IPS-18a (cell line): ENCODE data around the gene LIN28B.
A peak's percentile ranks its signal among the peaks of the same experiment; 100 is the strongest.
"Not testable (repeated sequence)": the region's sequence is repeated elsewhere in the genome, so short reads cannot be mapped to it uniquely, and the experiment has no call there.

Source experiments
- H3K27ac ChIP-seq: one replicate; pipeline ENCODE4 v1.5.1; 2013; ENCODE audit warnings: low read length
- H3K27me3 ChIP-seq: one replicate; pipeline ENCODE4 v1.6.1; 2013; ENCODE audit warnings: mild to moderate bottlenecking, low read length; ENCODE audit not compliant: control insufficient read depth, insufficient read depth
- H3K36me3 ChIP-seq: one replicate; pipeline ENCODE4 v1.6.1; 2013; ENCODE audit warnings: low read depth, low read length; ENCODE audit not compliant: control insufficient read depth
- H3K4me1 ChIP-seq: one replicate; pipeline ENCODE4 v1.6.1; 2013; ENCODE audit warnings: low read depth, low read length; ENCODE audit not compliant: control insufficient read depth
- H3K4me3 ChIP-seq: one replicate; pipeline ENCODE4 v1.5.1; 2013; ENCODE audit warnings: low read length
- H3K9ac ChIP-seq: one replicate; pipeline ENCODE4 v1.6.1; 2013; ENCODE audit warnings: mild to moderate bottlenecking, low read length, moderate library complexity
- H3K9me3 ChIP-seq: one replicate; pipeline ENCODE4 v1.6.1; 2013; ENCODE audit warnings: low read depth, low read length; ENCODE audit not compliant: control insufficient read depth

LIN28B gene

DNA sequence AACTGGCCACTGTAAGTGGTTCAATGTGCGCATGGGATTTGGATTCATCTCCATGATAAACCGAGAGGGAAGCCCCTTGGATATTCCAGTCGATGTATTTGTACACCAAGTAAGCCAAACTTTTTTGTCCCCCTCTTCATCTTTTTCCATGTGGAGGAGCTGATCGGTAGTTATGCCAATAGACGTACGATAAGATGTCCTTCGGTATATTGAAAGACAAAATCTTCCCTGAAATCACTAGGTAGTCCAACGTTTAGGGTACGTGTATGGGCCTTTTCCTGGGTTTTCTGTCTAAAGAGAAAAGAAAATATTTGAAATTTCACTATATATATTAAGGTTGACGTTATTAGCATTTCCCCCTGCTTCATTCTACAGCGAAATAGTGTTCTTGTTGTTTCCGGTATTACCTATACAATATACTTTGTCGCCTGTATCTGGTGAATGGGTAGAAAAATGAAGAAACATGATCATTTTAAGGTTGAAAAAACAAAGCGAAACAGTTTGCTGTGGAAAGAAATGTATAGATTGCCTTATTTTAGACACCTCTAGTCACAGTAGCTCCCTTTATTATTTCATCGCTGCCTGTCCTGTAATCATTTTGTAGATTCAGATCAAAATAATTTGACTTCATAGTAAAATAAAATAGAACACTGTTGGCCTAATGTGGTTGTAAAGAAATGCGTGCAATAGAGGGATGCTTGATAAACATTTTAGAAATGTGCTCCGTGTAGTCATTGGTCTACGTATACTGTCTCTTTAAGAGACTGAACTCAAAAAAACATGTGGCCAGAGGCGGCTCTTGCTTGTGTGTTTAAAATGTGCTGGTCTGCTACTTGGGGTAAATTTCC is 1.5 kb downstream of the LIN28B start:
- H3K36me3 ChIP-seq, result peaks cover 10% of the 10 kb centered on the region
- no peaks in the 10 kb centered on the region for H3K27me3 ChIP-seq
- H3K4me1 ChIP-seq, result peaks cover 21% of the 10 kb centered on the region
- peak overlapping the region; percentile 99 for H3K9ac ChIP-seq
- H3K27ac ChIP-seq, result peak overlapping the region; percentile 98
- H3K4me3 ChIP-seq, result peak overlapping the region; percentile 96
- no peaks in the 10 kb centered on the region for H3K9me3 ChIP-seq

DNA sequence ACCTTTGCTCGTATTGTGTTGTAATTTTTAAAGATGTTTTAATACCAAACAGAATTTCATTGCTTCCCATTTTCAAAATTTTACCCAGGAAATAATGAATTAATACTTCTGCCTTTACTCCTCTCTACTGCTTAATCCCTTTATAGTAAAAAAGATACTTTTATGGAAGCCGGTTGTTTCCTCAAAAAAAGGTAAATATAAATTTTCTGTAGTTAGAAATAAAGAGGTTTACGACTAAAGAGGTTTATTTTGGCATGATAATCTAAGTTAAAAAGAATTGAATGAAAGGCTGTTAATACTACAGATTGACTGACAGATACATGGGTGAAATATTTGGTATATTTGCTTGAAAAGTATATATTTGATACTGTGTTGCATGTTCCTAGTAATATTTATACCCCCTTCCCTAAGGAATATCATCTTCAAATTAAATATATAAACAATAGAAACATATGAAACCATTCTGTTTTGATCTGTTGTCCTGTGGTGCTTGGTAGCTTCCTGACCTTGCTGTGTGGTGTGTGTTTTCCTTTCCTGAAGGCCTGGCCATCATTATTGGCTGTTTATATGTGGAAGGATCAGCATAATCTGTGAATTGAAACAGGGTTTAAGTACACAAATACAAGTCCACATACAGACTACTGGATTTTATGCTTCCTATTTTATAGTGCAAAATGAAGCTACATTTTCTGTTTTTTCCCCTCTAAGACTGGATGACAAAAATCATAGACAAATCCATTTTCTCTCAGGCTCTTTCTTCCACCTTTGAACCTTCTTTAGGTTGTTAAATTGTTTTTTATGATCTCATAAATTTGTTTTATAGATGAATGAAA is 2.3 kb downstream of the LIN28B start:
- peaks cover 10% of the 10 kb centered on the region for H3K36me3 ChIP-seq
- no peaks in the 10 kb centered on the region for H3K27me3 ChIP-seq
- H3K9me3 ChIP-seq, result no peaks in the 10 kb centered on the region
- peak overlapping the region; percentile 99 for H3K9ac ChIP-seq
- peaks cover 21% of the 10 kb centered on the region for H3K4me1 ChIP-seq
- peak overlapping the region; percentile 98 for H3K27ac ChIP-seq
- H3K4me3 ChIP-seq, result peak overlapping the region; percentile 96

DNA sequence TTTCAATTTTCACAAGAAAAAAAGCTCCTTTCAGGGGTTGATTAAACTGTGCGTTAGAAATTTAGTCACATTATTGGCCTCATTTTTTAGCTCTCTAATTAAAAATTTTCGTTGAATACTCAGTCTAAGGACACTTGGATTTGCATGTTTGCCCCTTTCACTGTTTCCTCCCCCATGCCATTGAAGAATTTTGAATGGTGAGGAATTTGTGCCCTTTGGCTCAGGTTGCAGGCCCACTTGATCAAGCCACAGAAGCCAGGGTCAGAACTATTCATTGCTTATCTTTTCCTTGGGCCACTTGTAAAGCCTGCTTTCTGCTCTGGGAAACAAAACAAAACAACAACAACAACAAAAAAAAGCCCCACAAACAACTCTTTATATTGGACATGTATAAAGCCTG is 12.2 kb downstream of the LIN28B start:
- H3K27ac ChIP-seq, result no peak overlapping the region

DNA sequence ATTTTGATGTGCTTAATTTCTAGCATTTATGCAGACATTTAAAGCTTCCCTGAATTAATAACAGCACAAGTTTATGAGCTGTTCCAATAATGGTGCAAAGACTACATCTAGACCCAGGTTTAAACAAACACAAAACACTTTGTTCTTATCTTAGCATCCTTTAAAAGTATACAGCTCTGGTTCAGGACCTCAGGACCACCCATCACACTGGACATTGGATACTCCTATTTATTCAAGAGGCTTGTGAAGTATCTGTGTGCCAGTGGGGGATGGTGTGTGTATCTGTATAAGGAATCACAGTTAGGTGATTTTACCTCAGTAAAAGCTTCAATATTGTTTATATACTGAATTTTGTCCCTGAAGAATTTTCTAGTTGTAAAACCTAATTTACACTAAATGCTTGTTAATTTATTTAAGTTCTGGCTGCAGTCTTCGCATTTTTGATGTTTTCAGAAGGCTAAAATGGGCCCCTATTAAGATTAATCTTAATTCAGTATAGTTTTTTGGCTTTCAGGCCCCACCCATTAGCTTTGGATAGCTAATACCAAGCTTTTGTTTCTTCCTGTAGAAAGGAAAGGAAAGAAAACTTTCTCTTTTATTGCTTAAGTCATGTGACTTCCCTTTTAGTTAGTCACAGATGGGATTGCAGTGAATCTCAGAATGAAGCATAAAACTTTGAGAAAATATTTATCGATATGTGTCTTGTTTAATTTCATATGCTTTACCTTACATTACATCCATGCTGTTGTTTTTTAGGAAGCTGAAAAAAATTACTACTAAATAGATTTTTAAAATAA is 13.1 kb downstream of the LIN28B start:
- H3K4me1 ChIP-seq, result peaks cover 43% of the 10 kb centered on the region
- H3K36me3 ChIP-seq, result peaks cover 4% of the 10 kb centered on the region
- H3K9ac ChIP-seq, result peak overlapping the region; percentile 17
- H3K4me3 ChIP-seq, result peak overlapping the region; percentile 50
- H3K27ac ChIP-seq, result peak overlapping the region; percentile 53
- no peaks in the 10 kb centered on the region for H3K27me3 ChIP-seq
- no peaks in the 10 kb centered on the region for H3K9me3 ChIP-seq

More for the DNA sequence above, 12.2 kb downstream of the LIN28B start:
- Histone ChIP-seq H3K4me3 (peak overlapping the region; percentile 50), H3K27me3 (no peaks in the 10 kb centered on the region), H3K4me1 (peaks cover 46% of the 10 kb centered on the region), H3K9me3 (no peaks in the 10 kb centered on the region), H3K9ac (no peak overlapping the region), H3K36me3 (peaks cover 4% of the 10 kb centered on the region)

DNA sequence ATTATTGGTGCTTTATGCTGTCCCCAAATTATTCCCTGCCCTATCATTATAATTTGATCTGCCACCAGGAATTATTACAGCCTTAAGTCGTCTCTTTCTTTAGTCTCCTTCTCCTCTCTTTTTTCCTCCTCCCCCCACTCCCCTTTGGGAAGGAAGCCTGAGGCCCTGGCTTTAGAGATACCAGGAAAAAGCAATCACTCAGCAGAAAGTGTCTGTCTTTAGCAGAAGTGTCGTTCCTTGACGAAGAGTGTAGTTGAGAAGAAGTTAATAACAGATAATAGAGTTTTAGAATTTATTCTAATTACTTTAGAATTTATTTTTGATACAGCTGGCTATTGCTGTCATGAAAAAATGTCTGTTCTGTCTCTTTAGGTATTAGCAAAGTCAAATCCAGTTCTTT is 16.5 kb downstream of the LIN28B start:
- H3K9me3 ChIP-seq, result no peaks in the 10 kb centered on the region
- no peaks in the 10 kb centered on the region for H3K27me3 ChIP-seq
- peaks cover 8% of the 10 kb centered on the region for H3K36me3 ChIP-seq
- no peak overlapping the region for H3K4me3 ChIP-seq
- H3K27ac ChIP-seq, result no peak overlapping the region
- peaks cover 42% of the 10 kb centered on the region for H3K4me1 ChIP-seq
- no peak overlapping the region for H3K9ac ChIP-seq

DNA sequence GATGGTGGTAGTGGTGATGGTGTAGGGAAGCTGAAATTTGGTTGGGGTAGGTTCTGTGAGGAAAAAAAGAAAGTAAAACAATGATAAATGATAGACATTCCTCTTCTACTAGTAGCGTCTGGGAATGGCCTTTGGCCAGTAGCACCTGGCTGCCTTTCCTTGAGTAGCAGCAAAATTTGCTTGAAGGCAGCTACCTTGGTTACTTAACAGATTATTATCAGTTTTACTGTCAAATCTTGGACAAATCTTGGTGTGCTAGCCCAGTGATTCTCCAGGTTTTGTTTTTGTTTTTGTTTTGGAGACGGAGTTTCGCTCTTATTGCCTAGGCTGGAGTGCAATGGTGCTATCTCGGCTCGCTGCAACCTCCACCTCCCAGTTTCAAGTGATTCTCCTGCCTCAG is 26.4 kb downstream of the LIN28B start:
- H3K27me3 ChIP-seq, result no peaks in the 10 kb centered on the region
- H3K4me3 ChIP-seq, result no peak overlapping the region
- no peak overlapping the region for H3K9ac ChIP-seq
- H3K27ac ChIP-seq, result no peak overlapping the region
- no peaks in the 10 kb centered on the region for H3K4me1 ChIP-seq
- peaks cover 27% of the 10 kb centered on the region for H3K36me3 ChIP-seq
- no peaks in the 10 kb centered on the region for H3K9me3 ChIP-seq

DNA sequence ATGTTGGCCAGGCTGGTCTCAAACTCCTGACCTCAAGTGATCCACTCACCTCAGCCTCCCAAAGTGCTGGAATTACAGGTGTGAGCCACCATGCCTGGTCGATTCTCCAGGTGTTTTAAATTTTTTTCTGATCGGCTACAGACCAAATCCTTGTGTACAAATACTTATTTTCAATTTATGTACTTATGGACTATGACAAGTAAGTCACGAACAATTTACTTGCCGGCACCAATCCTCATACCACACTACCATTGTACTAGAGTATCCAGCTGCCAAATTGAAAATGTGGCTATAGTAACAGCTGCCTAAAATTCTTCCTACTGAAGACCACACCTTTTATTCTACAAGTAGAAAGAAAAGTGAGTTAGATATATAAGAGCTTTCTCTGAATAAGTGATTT is 26.9 kb downstream of the LIN28B start:
- Histone ChIP-seq H3K9me3 (no peaks in the 10 kb centered on the region), H3K27me3 (no peaks in the 10 kb centered on the region), H3K36me3 (peaks cover 27% of the 10 kb centered on the region), H3K27ac (no peak overlapping the region), H3K9ac (no peak overlapping the region), H3K4me3 (no peak overlapping the region), H3K4me1 (no peaks in the 10 kb centered on the region)

DNA sequence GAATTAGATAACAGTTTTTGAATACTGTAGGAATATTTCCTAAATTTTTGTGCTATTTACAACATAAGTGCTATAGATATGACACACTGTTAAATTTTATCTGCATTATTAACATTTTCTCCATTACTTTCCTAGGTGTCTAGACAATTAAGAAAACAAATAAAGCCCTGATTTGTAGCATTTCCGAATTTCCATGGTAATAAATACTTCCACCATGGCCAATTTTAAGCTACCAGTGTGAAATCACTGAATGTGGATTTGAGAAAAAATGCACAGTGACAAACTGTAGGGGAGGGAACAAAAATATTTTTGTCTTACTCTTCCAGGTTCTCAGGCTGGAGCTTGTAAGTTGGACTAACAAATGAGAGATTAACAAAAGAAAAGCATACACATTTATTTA is 27.9 kb downstream of the LIN28B start:
- peaks cover 24% of the 10 kb centered on the region for H3K36me3 ChIP-seq
- H3K4me1 ChIP-seq, result no peaks in the 10 kb centered on the region
- no peaks in the 10 kb centered on the region for H3K9me3 ChIP-seq
- H3K4me3 ChIP-seq, result no peak overlapping the region
- no peak overlapping the region for H3K27ac ChIP-seq
- no peak overlapping the region for H3K9ac ChIP-seq
- H3K27me3 ChIP-seq, result no peaks in the 10 kb centered on the region

DNA sequence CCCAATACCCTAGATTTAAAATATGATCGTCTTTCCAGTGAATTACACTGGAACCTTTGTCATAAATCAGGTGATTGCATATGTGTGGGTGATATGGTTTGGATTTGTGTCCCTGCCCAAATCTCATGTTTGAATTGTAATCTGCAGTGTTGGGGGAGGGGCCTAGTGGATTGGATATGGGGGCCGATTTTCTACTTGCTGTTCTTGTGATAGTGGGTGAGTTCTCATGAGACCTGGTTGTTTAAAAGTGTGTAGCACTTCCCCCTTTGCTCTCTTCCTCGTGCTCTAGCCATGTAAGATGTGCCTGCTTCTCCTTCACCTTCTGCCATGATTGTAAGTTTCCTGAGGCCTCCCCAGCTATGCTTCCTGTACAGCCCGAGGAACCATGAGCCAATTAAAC is 29.0 kb downstream of the LIN28B start:
- not testable (repeated sequence) for H3K27me3 ChIP-seq, H3K27ac ChIP-seq, H3K4me3 ChIP-seq, H3K9ac ChIP-seq, H3K9me3 ChIP-seq, H3K4me1 ChIP-seq
- H3K36me3 ChIP-seq, result peaks cover 18% of the 10 kb centered on the region

DNA sequence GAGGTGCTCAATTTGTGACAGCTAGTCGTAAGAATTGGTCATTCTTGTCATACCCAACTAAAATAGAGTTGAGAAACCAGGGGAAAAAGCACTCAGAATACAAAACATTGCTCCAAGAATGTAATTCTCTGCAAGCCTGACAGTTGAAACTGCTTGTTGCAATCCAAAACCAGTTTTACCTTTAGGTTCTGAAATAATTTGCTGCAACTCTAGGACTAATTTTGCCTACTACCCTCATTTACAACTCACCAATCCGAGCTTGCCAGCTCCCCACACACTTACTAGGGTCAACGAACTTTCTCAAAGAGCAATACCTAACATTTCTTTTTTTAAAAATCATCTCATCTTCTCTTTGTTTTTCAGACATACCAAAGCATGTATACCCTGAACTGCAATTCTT is 29.7 kb downstream of the LIN28B start:
- H3K4me1 ChIP-seq, result no peaks in the 10 kb centered on the region
- peaks cover 11% of the 10 kb centered on the region for H3K36me3 ChIP-seq
- H3K9ac ChIP-seq, result no peak overlapping the region
- H3K27me3 ChIP-seq, result no peaks in the 10 kb centered on the region
- H3K9me3 ChIP-seq, result no peaks in the 10 kb centered on the region
- no peak overlapping the region for H3K27ac ChIP-seq
- H3K4me3 ChIP-seq, result no peak overlapping the region

DNA sequence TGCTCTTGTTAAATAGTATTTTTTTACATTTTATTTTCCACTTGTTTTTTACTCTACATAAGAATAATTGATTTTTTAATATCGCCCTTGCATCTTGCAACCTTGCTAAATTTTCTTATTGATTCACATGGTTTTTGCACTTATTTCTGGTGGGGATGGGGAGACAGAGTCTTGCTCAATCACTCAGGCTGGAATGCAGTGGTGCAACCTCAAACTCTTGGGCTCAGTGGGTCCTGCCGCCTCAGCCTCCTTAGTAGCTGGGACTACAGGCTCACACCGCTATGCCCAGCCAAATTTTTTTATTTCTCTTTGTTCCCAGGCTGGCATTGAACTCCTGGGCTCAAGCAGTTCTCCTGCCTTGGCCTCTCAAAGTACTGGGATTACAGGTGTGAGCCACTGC is 30.3 kb downstream of the LIN28B start:
- Histone ChIP-seq H3K4me3 (no peak overlapping the region), H3K4me1 (no peaks in the 10 kb centered on the region), H3K36me3 (peaks cover 7% of the 10 kb centered on the region), H3K27me3 (no peaks in the 10 kb centered on the region), H3K27ac (no peak overlapping the region), H3K9me3 (no peaks in the 10 kb centered on the region), H3K9ac (no peak overlapping the region)
